Measurements from ENCODE around the gene CORIN.

Gene CORIN

GRCh38 chr4:47717188-47717587 is 120.7 kb downstream of the CORIN start:
- Histone ChIP-seq H3K4me1 (ENCODE audit: low read length) (no peaks in the 10 kb centered on the region), H4K20me1 (ENCODE audit: insufficient read depth, low read length) (no peaks in the 10 kb centered on the region), H3K36me3 (replicated peaks; ENCODE audit: low read depth, low read length) (no peaks in the 10 kb centered on the region), H3K79me2 (ENCODE audit: low read length) (no peaks in the 10 kb centered on the region), H3K9ac (ENCODE audit: low read length) (no peak overlapping the region), H2AFZ (ENCODE audit: low read depth, low read length) (no peak overlapping the region), H3K9me3 (ENCODE audit: insufficient read depth, low read length) (no peaks in the 10 kb centered on the region; the same call in 1 of the 2 replicates), H3K27me3 (ENCODE audit: low read depth, low read length) (no peaks in the 10 kb centered on the region), H3K4me2 (ENCODE audit: low read length) (no peak overlapping the region), H3K4me3 (ENCODE audit: low read length) (no peak overlapping the region), H3K27ac (ENCODE audit: low read length) (no peak overlapping the region)
- no peak for TF ChIP-seq EZH2phosphoT487 (IDR thresholded peaks at IDR 0.05; ENCODE audit: low read depth)
- TF ChIP-seq CTCF (IDR thresholded peaks at IDR 0.05; ENCODE audit: low read depth, low read length), result no peak

GRCh38 chr4:47715716-47716416 is 122.0 kb downstream of the CORIN start:
- no peak overlapping the region; the same call in 1 of the 2 replicates for H2AFZ ChIP-seq (ENCODE audit: low read depth, low read length)
- H3K4me3 ChIP-seq (ENCODE audit: low read length), result no peak overlapping the region
- TF ChIP-seq CTCF (IDR thresholded peaks at IDR 0.05; ENCODE audit: low read depth, low read length), result no peak
- TF ChIP-seq EZH2phosphoT487 (IDR thresholded peaks at IDR 0.05; ENCODE audit: low read depth), result no peak
- no peaks in the 10 kb centered on the region for H3K4me1 ChIP-seq (ENCODE audit: low read length)
- no peak overlapping the region for H3K9ac ChIP-seq (ENCODE audit: low read length)
- no peak overlapping the region for H3K27ac ChIP-seq (ENCODE audit: low read length)
- H3K27me3 ChIP-seq (ENCODE audit: low read depth, low read length), result no peaks in the 10 kb centered on the region
- no peaks in the 10 kb centered on the region for H3K9me3 ChIP-seq (ENCODE audit: insufficient read depth, low read length)
- H4K20me1 ChIP-seq (ENCODE audit: insufficient read depth, low read length), result no peaks in the 10 kb centered on the region
- H3K4me2 ChIP-seq (ENCODE audit: low read length), result no peak overlapping the region
- no peaks in the 10 kb centered on the region for H3K36me3 ChIP-seq (replicated peaks; ENCODE audit: low read depth, low read length)
- no peaks in the 10 kb centered on the region for H3K79me2 ChIP-seq (ENCODE audit: low read length)

- no peaks in the 10 kb centered on the region for H3K9me3 ChIP-seq (ENCODE audit: insufficient read depth, low read length)
- no peaks in the 10 kb centered on the region for H3K4me1 ChIP-seq (ENCODE audit: low read length)
- H3K36me3 ChIP-seq (replicated peaks; ENCODE audit: low read depth, low read length), result no peaks in the 10 kb centered on the region
- H4K20me1 ChIP-seq (ENCODE audit: insufficient read depth, low read length), result no peaks in the 10 kb centered on the region
- no peaks in the 10 kb centered on the region for H3K27me3 ChIP-seq (ENCODE audit: low read depth, low read length)
- no peak overlapping the region for H3K4me2 ChIP-seq (ENCODE audit: low read length)
- H3K9ac ChIP-seq (ENCODE audit: low read length), result no peak overlapping the region
- TF ChIP-seq CTCF (IDR thresholded peaks at IDR 0.05; ENCODE audit: low read depth, low read length) (no peak), EZH2phosphoT487 (IDR thresholded peaks at IDR 0.05; ENCODE audit: low read depth) (no peak)
- no peak overlapping the region for H2AFZ ChIP-seq (ENCODE audit: low read depth, low read length)
- H3K79me2 ChIP-seq (ENCODE audit: low read length), result no peaks in the 10 kb centered on the region
- no peak overlapping the region for H3K4me3 ChIP-seq (ENCODE audit: low read length)
- no peak overlapping the region for H3K27ac ChIP-seq (ENCODE audit: low read length)
Measured at GRCh38 chr4:47714269-47714668, 123.6 kb downstream of the CORIN start.

GRCh38 chr4:47713129-47713834 is 124.6 kb downstream of the CORIN start:
- Histone ChIP-seq H3K27me3 (ENCODE audit: low read depth, low read length) (no peaks in the 10 kb centered on the region), H3K4me2 (ENCODE audit: low read length) (no peak overlapping the region), H3K36me3 (replicated peaks; ENCODE audit: low read depth, low read length) (no peaks in the 10 kb centered on the region), H3K9ac (ENCODE audit: low read length) (no peak overlapping the region), H2AFZ (ENCODE audit: low read depth, low read length) (no peak overlapping the region), H3K27ac (ENCODE audit: low read length) (no peak overlapping the region), H3K79me2 (ENCODE audit: low read length) (no peaks in the 10 kb centered on the region), H3K4me3 (ENCODE audit: low read length) (no peak overlapping the region), H3K9me3 (ENCODE audit: insufficient read depth, low read length) (no peaks in the 10 kb centered on the region), H3K4me1 (ENCODE audit: low read length) (no peaks in the 10 kb centered on the region), H4K20me1 (ENCODE audit: insufficient read depth, low read length) (no peaks in the 10 kb centered on the region)
- TF ChIP-seq CTCF (IDR thresholded peaks at IDR 0.05; ENCODE audit: low read depth, low read length) (no peak), EZH2phosphoT487 (IDR thresholded peaks at IDR 0.05; ENCODE audit: low read depth) (no peak)
